H9 (cell line): Measurements from ENCODE around the gene KCNJ1. TPM values are rescaled to one million over a fixed set of nuclear protein-coding genes. Genes with fewer than 3 reads are reported as not detected.

Experiments used
- DNase-seq: peaks from one replicate; pipeline ENCODE4 v3.0.0-alpha.2; 2017
- H2AFZ ChIP-seq: one replicate; pipeline ENCODE4 v1.6.1; 2013; ENCODE audit warnings: mild to moderate bottlenecking, low read length, control low read depth, moderate library complexity
- H2AK5ac ChIP-seq: 2 replicates; pipeline ENCODE4 v1.6.1; 2013; ENCODE audit warnings: low read length, control low read depth, mixed read lengths; ENCODE audit not compliant: insufficient read length
- H2BK120ac ChIP-seq: one replicate; pipeline ENCODE4 v1.6.1; 2013; ENCODE audit warnings: low read depth, mild to moderate bottlenecking, low read length, control low read depth, inconsistent platforms; ENCODE audit not compliant: poor library complexity, severe bottlenecking
- H2BK12ac ChIP-seq: 2 replicates; pipeline ENCODE4 v1.6.1; 2013; ENCODE audit warnings: low read length, control low read depth, mixed read lengths, low read depth; ENCODE audit not compliant: insufficient read length
- H2BK15ac ChIP-seq: 2 replicates; pipeline ENCODE4 v1.6.1; 2013; ENCODE audit warnings: low read depth, low read length, control low read depth
- H2BK20ac ChIP-seq: one replicate; pipeline ENCODE4 v1.6.1; 2013; ENCODE audit warnings: low read depth, mild to moderate bottlenecking, low read length, control low read depth, inconsistent platforms; ENCODE audit not compliant: poor library complexity, severe bottlenecking
- H2BK5ac ChIP-seq: 2 replicates; pipeline ENCODE4 v1.6.1; 2013; ENCODE audit warnings: low read length, control low read depth, mixed read lengths; ENCODE audit not compliant: insufficient read length
- H3K14ac ChIP-seq: 2 replicates; pipeline ENCODE4 v1.6.1; 2013; ENCODE audit warnings: low read length, control low read depth; ENCODE audit not compliant: insufficient read depth
- H3K18ac ChIP-seq: 2 replicates; pipeline ENCODE4 v1.6.1; 2013; ENCODE audit warnings: low read depth, mild to moderate bottlenecking, mixed read lengths, low read length, control low read depth; ENCODE audit not compliant: insufficient read length
- H3K23ac ChIP-seq: 2 replicates; pipeline ENCODE4 v1.6.1; 2013; ENCODE audit warnings: low read length, control low read depth, mixed read lengths, low read depth; ENCODE audit not compliant: insufficient read length
- H3K23me2 ChIP-seq: 2 replicates; pipeline ENCODE4 v1.6.1; 2013; ENCODE audit warnings: low read depth, mild to moderate bottlenecking, mixed read lengths, low read length, control low read depth; ENCODE audit not compliant: insufficient read length, poor library complexity, severe bottlenecking
- H3K27ac ChIP-seq: 2 replicates; pipeline ENCODE4 v1.5.1; 2013; ENCODE audit warnings: low read length, control low read depth, mixed read lengths, low read depth; ENCODE audit not compliant: insufficient read length
- H3K27me3 ChIP-seq: 2 replicates; pipeline ENCODE4 v1.6.1; 2013; ENCODE audit warnings: low read length, control low read depth, inconsistent platforms; ENCODE audit not compliant: insufficient read depth
- H3K4ac ChIP-seq: 2 replicates; pipeline ENCODE4 v1.6.1; 2013; ENCODE audit warnings: low read depth, mild to moderate bottlenecking, control low read depth, inconsistent platforms, low read length, moderate library complexity
- H3K4me1 ChIP-seq: 2 replicates; pipeline ENCODE4 v1.6.1; 2013; ENCODE audit warnings: low read length, control low read depth, inconsistent platforms; ENCODE audit not compliant: insufficient read depth
- H3K4me2 ChIP-seq: 2 replicates; pipeline ENCODE4 v1.6.1; 2013; ENCODE audit warnings: low read length, control low read depth, mixed read lengths; ENCODE audit not compliant: insufficient read length, insufficient read depth
- H3K56ac ChIP-seq: 2 replicates; pipeline ENCODE4 v1.6.1; 2013; ENCODE audit warnings: low read depth, mild to moderate bottlenecking, mixed read lengths, low read length, control low read depth; ENCODE audit not compliant: insufficient read length
- H3K79me1 ChIP-seq: 2 replicates; pipeline ENCODE4 v1.6.1; 2013; ENCODE audit warnings: low read depth, mild to moderate bottlenecking, moderate library complexity, low read length, control low read depth, inconsistent platforms; ENCODE audit not compliant: insufficient read depth, poor library complexity, severe bottlenecking
- H3K79me2 ChIP-seq: 2 replicates; pipeline ENCODE4 v1.6.1; 2013; ENCODE audit warnings: low read length, control low read depth, inconsistent platforms; ENCODE audit not compliant: insufficient read depth
- H3K9ac ChIP-seq: 2 replicates; pipeline ENCODE4 v1.6.1; 2013; ENCODE audit warnings: low read length, control low read depth, mixed read lengths; ENCODE audit not compliant: insufficient read length; ENCODE audit errors: extremely low read depth
- H3K9me3 ChIP-seq: one replicate; pipeline ENCODE4 v1.6.1; 2013; ENCODE audit warnings: low read depth, low read length, inconsistent platforms; ENCODE audit not compliant: control insufficient read depth
- H3T11ph ChIP-seq: one replicate; pipeline ENCODE4 v1.6.1; 2013; ENCODE audit warnings: mild to moderate bottlenecking, low read length, control low read depth, inconsistent platforms
- H4K20me1 ChIP-seq: one replicate; pipeline ENCODE4 v1.6.1; 2013; ENCODE audit not compliant: control insufficient read depth, insufficient read length, insufficient read depth
- H4K5ac ChIP-seq: 2 replicates; pipeline ENCODE4 v1.6.1; 2013; ENCODE audit warnings: low read depth, mild to moderate bottlenecking, mixed read lengths, low read length, control low read depth; ENCODE audit not compliant: insufficient read length
- H4K8ac ChIP-seq: replicated peaks from 2 replicates; pipeline ENCODE4 v1.6.1; 2013; ENCODE audit warnings: low read length, control low read depth, mixed read lengths, low read depth; ENCODE audit not compliant: insufficient read length
- H4K91ac ChIP-seq: 2 replicates; pipeline ENCODE4 v1.6.1; 2013; ENCODE audit warnings: low read depth, mild to moderate bottlenecking, moderate library complexity, mixed read lengths, low read length, control low read depth; ENCODE audit not compliant: insufficient read length
- H3K27ac Mint-ChIP-seq, 3 experiments: 2 replicates in 2 of 3; 3 replicates in 1 of 3; pipeline ENCODE4 v1.8.0; 2020 to 2021; ENCODE audit warnings: mixed read lengths in 3 of 3, mild to moderate bottlenecking in 1 of 3, moderate library complexity in 1 of 3
- H3K27me3 Mint-ChIP-seq: 2 replicates; pipeline ENCODE4 v1.8.0; 2021; ENCODE audit warnings: low read depth, mild to moderate bottlenecking, moderate library complexity, mixed read lengths
- H3K36me3 Mint-ChIP-seq, 3 experiments: 2 replicates in 2 of 3; 3 replicates in 1 of 3; pipeline ENCODE4 v1.8.0; 2020 to 2021; ENCODE audit warnings: low read depth in 3 of 3, mixed read lengths in 3 of 3; ENCODE audit not compliant: insufficient read depth in 1 of 3
- H3K4me1 Mint-ChIP-seq, 2 experiments: 2 replicates each; pipeline ENCODE4 v1.8.0; 2020; ENCODE audit warnings: mixed read lengths in 2 of 2
- H3K4me3 Mint-ChIP-seq, 2 experiments: 2 replicates in 1 of 2; 3 replicates in 1 of 2; pipeline ENCODE4 v1.8.0; 2020 to 2021; ENCODE audit warnings: mild to moderate bottlenecking in 2 of 2, mixed read lengths in 2 of 2, moderate library complexity in 1 of 2
- H3K9me3 Mint-ChIP-seq, 2 experiments: 2 replicates in 1 of 2; 3 replicates in 1 of 2; pipeline ENCODE4 v1.8.0; 2020; ENCODE audit warnings: mild to moderate bottlenecking in 2 of 2, mixed read lengths in 2 of 2, moderate library complexity in 1 of 2
- WGBS: extraction: QIAGEN DNeasy Blood & Tissue Kit; methylation state at CpG from one replicate; pipeline ENCODE4 v1.1.7; 2013; ENCODE audit warnings: missing lambda C conversion rate, low lambda C conversion rate, mixed read lengths; ENCODE audit not compliant: insufficient read length; ENCODE audit errors: extremely low coverage; 5-methylcytosine and 5-hydroxymethylcytosine counted together
- total RNA-seq: library from RNA; stranded (reverse); gene quantifications from 2 replicates; pipeline ENCODE4 v1.2.1, GENCODE V29; 2021
- TF ChIP-seq, protein P1 (sequence below): fragments of 200-600 bp; sonication (generic); conservative IDR thresholded peaks from 3 replicates; pipeline ENCODE4 v1.8.0; 2021; ENCODE audit warnings: antibody characterized with exemption, mild to moderate bottlenecking

The KCNJ1 gene
- total RNA-seq, 1 experiment from 2014 or later: not detected

DNA sequence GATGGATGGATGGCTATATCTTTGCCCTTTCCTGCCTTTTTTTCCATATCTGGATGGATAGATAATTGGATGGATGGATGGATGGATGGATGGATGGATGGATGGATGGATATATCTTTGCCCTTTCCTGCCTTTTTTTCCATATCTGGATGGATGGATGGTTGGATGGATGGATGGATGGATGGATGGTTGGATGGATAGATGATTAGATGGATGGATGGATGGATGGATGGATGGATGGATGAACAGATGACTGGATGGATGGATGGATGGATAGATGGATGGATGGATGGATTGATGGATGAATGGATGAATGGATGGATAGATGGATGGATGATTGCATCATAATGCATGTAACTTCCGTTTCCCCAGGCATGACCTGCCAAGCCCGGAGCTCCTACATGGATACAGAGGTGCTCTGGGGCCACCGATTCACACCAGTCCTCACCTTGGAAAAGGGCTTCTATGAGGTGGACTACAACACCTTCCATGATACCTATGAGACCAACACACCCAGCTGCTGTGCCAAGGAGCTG is 49.0 kb upstream of the KCNJ1 start:
- Mint-ChIP-seq H3K4me1 (peaks cover 0 to 3% of the 10 kb centered on the region in 2 experiments; a peak in 1 of 4 replicates), H3K36me3 (0 out of 7 replicates have a peak, but pooled peaks cover 0 to 4% (median 0%) of the 10 kb centered on the region in 3 experiments), H3K27me3 (peaks cover 63% of the 10 kb centered on the region), H3K4me3 (no peak overlapping the region), H3K9me3 (peaks cover 0 to 7% of the 10 kb centered on the region in 2 experiments; a peak in 4 of 5 replicates), H3K27ac (no peak overlapping the region)
- Histone ChIP-seq H3K14ac (no peak overlapping the region), H4K20me1 (no peaks in the 10 kb centered on the region), H3K18ac (no peak overlapping the region), H4K5ac (no peak overlapping the region), H3K4me2 (no peak overlapping the region), H4K8ac (no peak overlapping the region), H2BK20ac (no peak overlapping the region), H3K79me1 (no peaks in the 10 kb centered on the region), H3K4ac (no peak overlapping the region), H2BK5ac (no peak overlapping the region), H3K79me2 (no peaks in the 10 kb centered on the region), H3K27me3 (no peaks in the 10 kb centered on the region), H3K23ac (no peak overlapping the region), H3K9me3 (no peaks in the 10 kb centered on the region), H4K91ac (no peak overlapping the region), H2BK120ac (no peak overlapping the region), H2AFZ (no peak overlapping the region), H3K27ac (no peak overlapping the region), H3K23me2 (no peaks in the 10 kb centered on the region), H2BK12ac (no peak overlapping the region), H3T11ph (no peak overlapping the region), H3K4me1 (no peaks in the 10 kb centered on the region), H2AK5ac (no peak overlapping the region), H3K9ac (no peak overlapping the region), H2BK15ac (no peak overlapping the region), H3K56ac (no peak overlapping the region)
- WGBS: no CpG with 5 or more reads among the region's 3 CpGs
- no peak for DNase-seq
- TF ChIP-seq, protein P1, sequence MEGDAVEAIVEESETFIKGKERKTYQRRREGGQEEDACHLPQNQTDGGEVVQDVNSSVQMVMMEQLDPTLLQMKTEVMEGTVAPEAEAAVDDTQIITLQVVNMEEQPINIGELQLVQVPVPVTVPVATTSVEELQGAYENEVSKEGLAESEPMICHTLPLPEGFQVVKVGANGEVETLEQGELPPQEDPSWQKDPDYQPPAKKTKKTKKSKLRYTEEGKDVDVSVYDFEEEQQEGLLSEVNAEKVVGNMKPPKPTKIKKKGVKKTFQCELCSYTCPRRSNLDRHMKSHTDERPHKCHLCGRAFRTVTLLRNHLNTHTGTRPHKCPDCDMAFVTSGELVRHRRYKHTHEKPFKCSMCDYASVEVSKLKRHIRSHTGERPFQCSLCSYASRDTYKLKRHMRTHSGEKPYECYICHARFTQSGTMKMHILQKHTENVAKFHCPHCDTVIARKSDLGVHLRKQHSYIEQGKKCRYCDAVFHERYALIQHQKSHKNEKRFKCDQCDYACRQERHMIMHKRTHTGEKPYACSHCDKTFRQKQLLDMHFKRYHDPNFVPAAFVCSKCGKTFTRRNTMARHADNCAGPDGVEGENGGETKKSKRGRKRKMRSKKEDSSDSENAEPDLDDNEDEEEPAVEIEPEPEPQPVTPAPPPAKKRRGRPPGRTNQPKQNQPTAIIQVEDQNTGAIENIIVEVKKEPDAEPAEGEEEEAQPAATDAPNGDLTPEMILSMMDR: no peak
